Measurements from ENCODE around the gene DTWD2.

DNA sequence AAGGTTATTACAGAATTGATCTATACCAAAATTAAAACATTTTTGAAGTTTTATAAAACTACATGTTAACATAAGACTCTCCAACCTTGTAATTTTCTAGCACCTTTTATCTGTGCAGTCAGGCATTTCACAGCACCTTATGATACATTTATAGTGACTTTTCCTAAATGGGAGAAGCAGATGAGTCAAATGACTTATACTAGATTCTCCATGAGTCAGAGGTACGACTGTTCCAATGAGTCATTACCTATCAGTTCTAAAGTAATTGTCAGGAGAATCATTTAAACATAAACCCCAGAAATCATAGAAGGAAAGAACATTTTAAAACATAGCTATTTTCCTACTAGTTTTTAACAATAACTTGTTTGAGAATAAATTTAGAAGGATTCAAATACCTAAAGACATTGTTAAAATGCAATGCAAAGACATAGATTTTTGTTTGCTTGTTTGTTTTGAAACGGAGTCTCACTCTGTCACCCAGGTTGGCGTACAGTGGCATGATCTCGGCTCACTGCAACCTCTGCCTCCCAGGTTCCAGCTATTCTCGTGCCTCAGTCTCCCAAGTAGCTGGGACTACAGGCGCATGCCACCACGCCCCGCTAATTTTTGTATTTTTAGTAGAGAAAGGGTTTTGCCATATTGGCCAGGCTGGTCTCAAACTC lies 47.9 kb upstream of the DTWD2 start:
- TF ChIP-seq EZH2phosphoT487 (IDR thresholded peaks at IDR 0.05; ENCODE audit: low read depth) = no peak
- TF ChIP-seq, protein P1, sequence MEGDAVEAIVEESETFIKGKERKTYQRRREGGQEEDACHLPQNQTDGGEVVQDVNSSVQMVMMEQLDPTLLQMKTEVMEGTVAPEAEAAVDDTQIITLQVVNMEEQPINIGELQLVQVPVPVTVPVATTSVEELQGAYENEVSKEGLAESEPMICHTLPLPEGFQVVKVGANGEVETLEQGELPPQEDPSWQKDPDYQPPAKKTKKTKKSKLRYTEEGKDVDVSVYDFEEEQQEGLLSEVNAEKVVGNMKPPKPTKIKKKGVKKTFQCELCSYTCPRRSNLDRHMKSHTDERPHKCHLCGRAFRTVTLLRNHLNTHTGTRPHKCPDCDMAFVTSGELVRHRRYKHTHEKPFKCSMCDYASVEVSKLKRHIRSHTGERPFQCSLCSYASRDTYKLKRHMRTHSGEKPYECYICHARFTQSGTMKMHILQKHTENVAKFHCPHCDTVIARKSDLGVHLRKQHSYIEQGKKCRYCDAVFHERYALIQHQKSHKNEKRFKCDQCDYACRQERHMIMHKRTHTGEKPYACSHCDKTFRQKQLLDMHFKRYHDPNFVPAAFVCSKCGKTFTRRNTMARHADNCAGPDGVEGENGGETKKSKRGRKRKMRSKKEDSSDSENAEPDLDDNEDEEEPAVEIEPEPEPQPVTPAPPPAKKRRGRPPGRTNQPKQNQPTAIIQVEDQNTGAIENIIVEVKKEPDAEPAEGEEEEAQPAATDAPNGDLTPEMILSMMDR (IDR thresholded peaks at IDR 0.05; ENCODE audit: low read depth, low read length) = no peak

Data from OCI-LY3 (cell line).